ENCODE measurements around the gene RDH13. TPM values are rescaled to one million over a fixed set of nuclear protein-coding genes. Genes with fewer than 3 reads are reported as not detected.
"Not testable (repeated sequence)": the region's sequence is repeated elsewhere in the genome, so short reads cannot be mapped to it uniquely, and the experiment has no call there.

Gene RDH13
- total and polyA plus RNA-seq, 12 donors, result 21.4 to 72.0 (median 53.2) TPM

GRCh38 chr19:55066107-55066709, 3.3 kb upstream of the RDH13 start:
- TF ChIP-seq CTCF (IDR thresholded peaks at IDR 0.05), result no peak
- Histone ChIP-seq H3K36me3 (no peaks in the 10 kb centered on the region), H3K4me3 (no peak overlapping the region), H3K9me3 (no peaks in the 10 kb centered on the region), H3K27me3 (peaks cover 0 to 68% (median 22%) of the 10 kb centered on the region in 7 donors), H3K4me1 (peaks cover 0 to 22% (median 14%) of the 10 kb centered on the region in 9 donors), H3K27ac (no peak overlapping the region)
- DNase-seq, result no peak
- WGBS, 2 donors, result 19 to 41% methylated on average over 2 of the region's 2 CpGs
- no peak for ATAC-seq
- intact Hi-C loops (cut with DNase I), result loop anchor here in 1 of 10 donors (10.0 kb wide), 1 partner anchor 49 kb away; the partner anchor contains the start of gene PPP1R12C

GRCh38 chr19:55065516-55065915, 2.6 kb upstream of the RDH13 start:
- 77 to 79% methylated on average over 9 of the region's 9 CpGs for WGBS, 2 donors
- intact Hi-C loops (cut with DNase I), result loop anchor here in 1 of 10 donors (10.0 kb wide), 1 partner anchor 49 kb away; the partner anchor contains the start of gene PPP1R12C
- H3K4me1 ChIP-seq, result peaks cover 0 to 29% (median 14%) of the 10 kb centered on the region in 9 donors
- H3K4me3 ChIP-seq, H3K9me3 ChIP-seq, H3K27ac ChIP-seq, ATAC-seq, H3K36me3 ChIP-seq, DNase-seq: not testable (repeated sequence)
- peaks cover 0 to 61% (median 16%) of the 10 kb centered on the region in 7 donors for H3K27me3 ChIP-seq

- Histone ChIP-seq H3K4me1 (peaks cover 0 to 31% (median 12%) of the 10 kb centered on the region in 9 donors), H3K4me3 (peak overlapping the region in 9 of 10 donors; percentile 64 to 97 (median 93)), H3K27me3 (peaks cover 0 to 44% (median 0%) of the 10 kb centered on the region in 7 donors), H3K36me3 (peaks cover 0 to 13% (median 6%) of the 10 kb centered on the region in 9 donors), H3K27ac (peak overlapping the region in 5 of 10 donors; percentile 39 to 94 (median 92)), H3K9me3 (no peaks in the 10 kb centered on the region)
- DNase-seq (no peak), ATAC-seq (no peak)
- intact Hi-C loops (cut with DNase I), result loop anchor here in 1 of 10 donors (10.0 kb wide), 1 partner anchor 51 kb away; the partner anchor contains the start of gene PPP1R12C
- 74 to 87% methylated on average over 3 of the region's 3 CpGs for WGBS, 2 donors
- TF ChIP-seq CTCF (IDR thresholded peaks at IDR 0.05), result no peak
Measured at GRCh38 chr19:55063492-55063843, 520 bp upstream of the RDH13 start.

GRCh38 chr19:55060287-55060686, 2.7 kb downstream of the RDH13 start:
- H3K4me3 ChIP-seq, DNase-seq, ATAC-seq, H3K9me3 ChIP-seq, H3K27ac ChIP-seq: not testable (repeated sequence)
- Histone ChIP-seq H3K36me3 (peaks cover 0 to 45% (median 34%) of the 10 kb centered on the region in 9 donors), H3K4me1 (peaks cover 0 to 31% (median 12%) of the 10 kb centered on the region in 9 donors), H3K27me3 (peaks cover 0 to 12% (median 0%) of the 10 kb centered on the region in 7 donors)
- 72 to 73% methylated on average over 8 to 9 of the region's 9 CpGs for WGBS, 2 donors
- intact Hi-C loops (cut with DNase I), result loop anchor here in 1 of 10 donors (10.0 kb wide), 1 partner anchor 55 kb away; the partner anchor contains the start of gene PPP1R12C

- Histone ChIP-seq H3K4me3 (no peak overlapping the region), H3K4me1 (peaks cover 0 to 31% (median 12%) of the 10 kb centered on the region in 9 donors), H3K27me3 (no peaks in the 10 kb centered on the region), H3K36me3 (peaks cover 0 to 58% (median 36%) of the 10 kb centered on the region in 9 donors), H3K27ac (no peak overlapping the region), H3K9me3 (no peaks in the 10 kb centered on the region)
- no peak for DNase-seq
- ATAC-seq, result no peak
- TF ChIP-seq CTCF (IDR thresholded peaks at IDR 0.05), result no peak
- 89 to 95% methylated on average over 23 of the region's 23 CpGs for WGBS, 2 donors
- intact Hi-C loops (cut with DNase I), result loop anchor here in 1 of 10 donors (10.0 kb wide), 1 partner anchor 954 kb away; the partner anchor contains the start of genes NDUFA3 and OSCAR
Measured at GRCh38 chr19:55058781-55059610, 4.0 kb downstream of the RDH13 start.
